Natural killer cell (primary cell): ENCODE measurements around the gene TGM4. TPM values are rescaled to one million over a fixed set of nuclear protein-coding genes. Genes with fewer than 3 reads are reported as not detected.
A peak's percentile ranks its signal among the peaks of the same experiment; 100 is the strongest.

Source experiments
- ATAC-seq, 3 donors: fragments of 150-1000 bp in 2 of 3; fragments of 200-7000 bp in 1 of 3; cut with Tn5 transposase; 1 replicate in 1 of 3; 2 replicates in 2 of 3; pipeline ENCODE4 v1.10.0; 2021; ENCODE audit warnings: mild to moderate bottlenecking in 2 of 3, moderate library complexity in 2 of 3
- DNase-seq, 2 donors: peaks; one replicate each; pipeline versions ENCODE4 v3.0.0 to v3.0.0-alpha.2; 2013 to 2021; ENCODE audit warnings: mixed read lengths in 1 of 2
- H3K27ac ChIP-seq: one replicate; pipeline ENCODE4 v1.5.1; 2013; ENCODE audit warnings: mild to moderate bottlenecking, low read length
- H3K27me3 ChIP-seq: one replicate; pipeline ENCODE4 v1.6.1; 2013; ENCODE audit warnings: low read length; ENCODE audit not compliant: control insufficient read depth, insufficient read depth
- H3K36me3 ChIP-seq: one replicate; pipeline ENCODE4 v1.6.1; 2013; ENCODE audit warnings: low read length; ENCODE audit not compliant: control insufficient read depth, insufficient read depth
- H3K4me1 ChIP-seq: one replicate; pipeline ENCODE4 v1.6.1; 2013; ENCODE audit warnings: low read length; ENCODE audit not compliant: control insufficient read depth, insufficient read depth
- H3K4me3 ChIP-seq: one replicate; pipeline ENCODE4 v1.5.1; 2013; ENCODE audit warnings: low read length
- H3K9me3 ChIP-seq: one replicate; pipeline ENCODE4 v1.6.1; 2013; ENCODE audit warnings: low read length; ENCODE audit not compliant: control insufficient read depth, insufficient read depth
- H3K27ac Mint-ChIP-seq, 2 donors: one replicate each; pipeline ENCODE4 v1.8.0; 2022; ENCODE audit warnings: mild to moderate bottlenecking in 2 of 2, mixed read lengths in 2 of 2, moderate library complexity in 1 of 2
- H3K27me3 Mint-ChIP-seq, 2 donors: one replicate each; pipeline ENCODE4 v1.8.0; 2022; ENCODE audit warnings: low read depth in 2 of 2, mixed read lengths in 2 of 2
- H3K36me3 Mint-ChIP-seq: one replicate; pipeline ENCODE4 v1.8.0; 2022; ENCODE audit warnings: mixed read lengths
- H3K4me1 Mint-ChIP-seq, 2 donors: one replicate each; pipeline ENCODE4 v1.8.0; 2022; ENCODE audit warnings: mixed read lengths in 2 of 2
- H3K4me3 Mint-ChIP-seq: one replicate; pipeline ENCODE4 v1.8.0; 2022; ENCODE audit warnings: mild to moderate bottlenecking, moderate library complexity, mixed read lengths
- H3K9me3 Mint-ChIP-seq, 2 donors: one replicate each; pipeline ENCODE4 v1.8.0; 2022; ENCODE audit warnings: mixed read lengths in 2 of 2
- WGBS: methylation state at CpG from one replicate; pipeline ENCODE4 v1.1.7; 2013; ENCODE audit warnings: missing lambda C conversion rate; ENCODE audit not compliant: insufficient coverage; 5-methylcytosine and 5-hydroxymethylcytosine counted together
- intact Hi-C: fragments of 100-400 bp; cut with micrococcal nuclease; formaldehyde crosslinking; loops from one replicate; pipeline ENCODE4 v1.14.2; 2022
- total RNA-seq, 4 donors: library from RNA; stranded (reverse); fragments of 120-200 nt in 1 of 4; gene quantifications; one replicate each; pipeline versions ENCODE4 v1.2.3 to v1.2.4, GENCODE V29; 2013 to 2022
- TF ChIP-seq, protein P1 (sequence below): fragments of 200-600 bp; IDR thresholded peaks from one replicate; pipeline ENCODE4 v1.8.0; 2022; ENCODE audit warnings: antibody characterized with exemption

The TGM4 gene
- total RNA-seq, 3 donors from 2014 or later (not counting 1 experiment from before 2014, with no cell fraction given), result not detected

DNA sequence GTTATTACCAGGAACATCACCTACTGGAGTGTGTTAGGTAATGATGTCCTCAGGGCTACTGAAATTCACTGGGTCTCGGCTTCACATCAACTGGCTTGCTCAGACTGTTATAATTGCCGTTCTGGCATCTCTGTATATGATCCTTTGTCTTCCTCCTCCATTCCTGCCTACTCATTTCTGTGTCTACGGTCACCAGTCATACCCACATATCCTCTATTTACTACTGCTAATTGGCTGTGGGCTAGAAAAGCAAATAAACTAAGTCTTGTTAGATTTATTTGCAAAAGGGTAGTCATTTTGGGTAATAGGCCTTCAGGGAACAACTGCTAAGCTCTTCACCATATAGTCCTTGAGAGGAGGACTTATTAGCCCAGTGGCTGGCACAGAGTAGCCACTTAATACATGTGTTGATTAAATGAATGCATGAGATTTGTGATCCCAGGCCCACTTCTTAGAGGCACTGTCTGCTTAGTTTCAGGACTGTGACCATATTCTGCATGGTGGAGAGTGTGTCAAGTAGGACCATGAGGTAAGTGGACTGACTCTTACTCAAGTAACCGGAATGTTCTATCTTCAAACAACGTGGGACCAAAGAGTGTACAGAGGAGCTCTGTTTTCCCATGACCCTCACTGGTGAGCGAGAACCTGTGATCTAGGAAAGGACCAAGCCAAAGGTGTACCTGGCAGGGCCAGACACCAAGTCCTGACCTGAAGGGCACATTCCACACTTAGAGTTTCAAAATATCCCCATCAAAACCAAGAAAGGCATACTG is 88.4 kb downstream of the TGM4 start:
- H3K27ac Mint-ChIP-seq, result peak overlapping the region in 1 of 2 donors; percentile 60
- Histone ChIP-seq H3K36me3 (peaks cover 15% of the 10 kb centered on the region), H3K27me3 (no peaks in the 10 kb centered on the region), H3K9me3 (no peaks in the 10 kb centered on the region), H3K4me3 (no peak overlapping the region), H3K27ac (no peak overlapping the region), H3K4me1 (peaks cover 14% of the 10 kb centered on the region)
- H3K36me3 Mint-ChIP-seq, result no peaks in the 10 kb centered on the region
- WGBS, result 97% methylated on average over 5 of the region's 6 CpGs
- intact Hi-C loops, result no loop called here
- no peak for ATAC-seq
- no peak overlapping the region for H3K4me3 Mint-ChIP-seq
- H3K4me1 Mint-ChIP-seq, result peaks cover 72 to 76% of the 10 kb centered on the region in 2 donors
- TF ChIP-seq, protein P1, sequence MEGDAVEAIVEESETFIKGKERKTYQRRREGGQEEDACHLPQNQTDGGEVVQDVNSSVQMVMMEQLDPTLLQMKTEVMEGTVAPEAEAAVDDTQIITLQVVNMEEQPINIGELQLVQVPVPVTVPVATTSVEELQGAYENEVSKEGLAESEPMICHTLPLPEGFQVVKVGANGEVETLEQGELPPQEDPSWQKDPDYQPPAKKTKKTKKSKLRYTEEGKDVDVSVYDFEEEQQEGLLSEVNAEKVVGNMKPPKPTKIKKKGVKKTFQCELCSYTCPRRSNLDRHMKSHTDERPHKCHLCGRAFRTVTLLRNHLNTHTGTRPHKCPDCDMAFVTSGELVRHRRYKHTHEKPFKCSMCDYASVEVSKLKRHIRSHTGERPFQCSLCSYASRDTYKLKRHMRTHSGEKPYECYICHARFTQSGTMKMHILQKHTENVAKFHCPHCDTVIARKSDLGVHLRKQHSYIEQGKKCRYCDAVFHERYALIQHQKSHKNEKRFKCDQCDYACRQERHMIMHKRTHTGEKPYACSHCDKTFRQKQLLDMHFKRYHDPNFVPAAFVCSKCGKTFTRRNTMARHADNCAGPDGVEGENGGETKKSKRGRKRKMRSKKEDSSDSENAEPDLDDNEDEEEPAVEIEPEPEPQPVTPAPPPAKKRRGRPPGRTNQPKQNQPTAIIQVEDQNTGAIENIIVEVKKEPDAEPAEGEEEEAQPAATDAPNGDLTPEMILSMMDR, result no peak
- no peak for DNase-seq
- no peaks in the 10 kb centered on the region for H3K9me3 Mint-ChIP-seq
- H3K27me3 Mint-ChIP-seq, result no peaks in the 10 kb centered on the region

DNA sequence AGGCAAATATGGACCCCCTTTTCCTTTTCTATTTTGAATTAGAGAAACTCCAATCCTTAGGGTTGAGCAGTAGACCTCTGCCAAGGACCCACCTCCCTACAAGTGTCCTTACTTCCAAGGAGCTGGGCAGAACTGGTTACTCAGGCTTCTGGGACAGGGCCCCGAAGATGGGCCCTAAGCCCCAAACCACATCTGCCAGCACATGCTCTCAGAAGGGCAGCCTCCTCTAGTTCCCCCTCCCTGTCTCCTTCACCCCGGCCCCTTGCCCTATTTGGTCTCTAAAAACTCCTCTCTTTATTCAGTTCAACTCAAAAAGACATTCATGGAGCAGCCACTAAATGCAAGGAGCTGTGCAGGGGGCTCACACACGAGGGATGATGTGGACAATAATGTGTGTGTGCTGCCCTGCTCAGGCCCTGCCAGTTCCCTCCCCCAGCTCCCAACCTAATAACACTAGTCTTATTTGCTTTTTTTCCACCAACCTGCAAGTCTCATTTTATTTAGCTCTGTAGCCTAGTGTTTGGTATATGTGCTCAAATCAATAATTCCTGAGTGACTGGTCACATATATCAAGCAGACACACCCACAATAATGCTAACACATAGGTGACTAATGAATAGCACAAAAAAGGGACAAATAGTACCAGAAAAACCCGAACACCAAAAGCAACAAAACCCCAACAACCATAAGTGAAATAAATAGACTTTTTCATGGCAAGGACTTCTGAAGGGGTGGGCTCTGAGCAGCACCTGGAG is 89.3 kb downstream of the TGM4 start:
- H3K27me3 Mint-ChIP-seq, result no peaks in the 10 kb centered on the region
- ATAC-seq (no peak), DNase-seq (no peak)
- H3K27me3 ChIP-seq, result no peaks in the 10 kb centered on the region
- H3K4me1 Mint-ChIP-seq, result peaks cover 81 to 82% of the 10 kb centered on the region in 2 donors
- H3K4me1 ChIP-seq, result peaks cover 23% of the 10 kb centered on the region
- TF ChIP-seq, protein P1, result no peak
- H3K4me3 Mint-ChIP-seq, result no peak overlapping the region
- H3K9me3 Mint-ChIP-seq, result no peaks in the 10 kb centered on the region
- H3K27ac ChIP-seq, result no peak overlapping the region
- peaks cover 6% of the 10 kb centered on the region for H3K36me3 ChIP-seq
- intact Hi-C loops, result no loop called here
- H3K4me3 ChIP-seq, result no peak overlapping the region
- H3K9me3 ChIP-seq, result no peaks in the 10 kb centered on the region
- peak overlapping the region; percentile 51 to 60 for H3K27ac Mint-ChIP-seq
- H3K36me3 Mint-ChIP-seq, result no peaks in the 10 kb centered on the region
- 80% methylated on average over 4 of the region's 4 CpGs for WGBS

Other genes with a start within 250 kb of the TGM4 start
- 10 to 100 TPM in 2 of 3 donors, 1 to 10 TPM in 1; 10.0 to 15.7 (median 13.4) TPM for gene ZNF197, start 249.6 kb upstream of the TGM4 start, total RNA-seq
- gene ZNF35, start 225.9 kb upstream of the TGM4 start, total RNA-seq, result 10 to 100 TPM in 2 of 3 donors, 1 to 10 TPM in 1; 8.6 to 14.5 (median 10.9) TPM
- 1 to 10 TPM; 2.8 to 7.0 (median 4.4) TPM for gene ZNF502, start 161.9 kb upstream of the TGM4 start, total RNA-seq
- 1 to 10 TPM in 2 of 3 donors, under 1 TPM in 1; 0.40 to 2.2 (median 1.7) TPM for gene ZNF501, start 145.0 kb upstream of the TGM4 start, total RNA-seq
- 10 to 100 TPM; 25.4 to 28.6 (median 27.7) TPM for gene KIAA1143, start 113.0 kb upstream of the TGM4 start, total RNA-seq
- 1 to 10 TPM in 1 of 3 donors, under 1 TPM in 2; 0.80 to 1.6 (median 0.99) TPM for gene KIF15, start 112.8 kb upstream of the TGM4 start, total RNA-seq
- 10 to 100 TPM in 2 of 3 donors, 1 to 10 TPM in 1; 9.9 to 15.9 (median 11.3) TPM for gene TMEM42, start 12.7 kb upstream of the TGM4 start, total RNA-seq
- 10 to 100 TPM; 62.3 to 100.0 (median 78.6) TPM for gene ZDHHC3, start 101.6 kb downstream of the TGM4 start, total RNA-seq
- 10 to 100 TPM; 32.8 to 46.6 (median 36.0) TPM for gene EXOSC7, start 101.6 kb downstream of the TGM4 start, total RNA-seq
- 1 to 10 TPM in 2 of 3 donors, under 1 TPM in 1; 0.87 to 1.5 (median 1.1) TPM for gene CLEC3B, start 151.7 kb downstream of the TGM4 start, total RNA-seq